Trophoblast cell (in vitro differentiated cells and primary cell): Measurements from ENCODE around the gene LRRC46.

Experiments
- DNase-seq, 2 donors: peaks; one replicate each; pipeline ENCODE4 v3.0.0-alpha.2; 2016
- H2AFZ ChIP-seq: 2 replicates; pipeline ENCODE4 v1.6.1; 2013; ENCODE audit warnings: low read length, moderate library complexity, mild to moderate bottlenecking; ENCODE audit not compliant: insufficient read depth, poor library complexity
- H2AK5ac ChIP-seq: 2 replicates; pipeline ENCODE4 v1.6.1; 2013; ENCODE audit warnings: mild to moderate bottlenecking, low read length
- H2BK120ac ChIP-seq: 2 replicates; pipeline ENCODE4 v1.6.1; 2013; ENCODE audit warnings: low read length, mild to moderate bottlenecking, moderate library complexity; ENCODE audit not compliant: insufficient read depth, poor library complexity
- H2BK12ac ChIP-seq: 2 replicates; pipeline ENCODE4 v1.6.1; 2013; ENCODE audit warnings: mild to moderate bottlenecking, low read length, moderate library complexity
- H2BK5ac ChIP-seq: 2 replicates; pipeline ENCODE4 v1.6.1; 2013; ENCODE audit warnings: low read length, low read depth, moderate library complexity, mild to moderate bottlenecking; ENCODE audit not compliant: poor library complexity
- H3K14ac ChIP-seq: 2 replicates; pipeline ENCODE4 v1.6.1; 2013; ENCODE audit warnings: mild to moderate bottlenecking, low read length
- H3K18ac ChIP-seq: 2 replicates; pipeline ENCODE4 v1.6.1; 2013; ENCODE audit warnings: mild to moderate bottlenecking, low read length
- H3K23ac ChIP-seq: 2 replicates; pipeline ENCODE4 v1.6.1; 2013; ENCODE audit warnings: low read length
- H3K27ac ChIP-seq: 2 replicates; pipeline ENCODE4 v1.5.1; 2013; ENCODE audit warnings: low read depth, mild to moderate bottlenecking, inconsistent platforms, low read length, moderate library complexity
- H3K27me3 ChIP-seq: 2 replicates; pipeline ENCODE4 v1.6.1; 2013; ENCODE audit warnings: inconsistent platforms, mild to moderate bottlenecking, low read length, moderate library complexity; ENCODE audit not compliant: insufficient read depth
- H3K36me3 ChIP-seq, 2 experiments: 1 replicate in 1 of 2; 2 replicates in 1 of 2; pipeline ENCODE4 v1.6.1; 2013; ENCODE audit warnings: low read length in 2 of 2, mild to moderate bottlenecking in 2 of 2, moderate library complexity in 1 of 2; ENCODE audit not compliant: insufficient read depth in 2 of 2, control insufficient read depth in 1 of 2
- H3K4ac ChIP-seq: 2 replicates; pipeline ENCODE4 v1.6.1; 2013; ENCODE audit warnings: low read depth, mild to moderate bottlenecking, low read length, moderate library complexity
- H3K4me1 ChIP-seq, 2 experiments: 1 replicate in 1 of 2; 2 replicates in 1 of 2; pipeline ENCODE4 v1.6.1; 2013; ENCODE audit warnings: low read length in 2 of 2, mild to moderate bottlenecking in 2 of 2, moderate library complexity in 1 of 2; ENCODE audit not compliant: insufficient read depth in 2 of 2, control insufficient read depth in 1 of 2
- H3K4me2 ChIP-seq: 2 replicates; pipeline ENCODE4 v1.6.1; 2013; ENCODE audit warnings: inconsistent platforms, mild to moderate bottlenecking, low read length, moderate library complexity
- H3K4me3 ChIP-seq: 2 replicates; pipeline ENCODE4 v1.5.1; 2013; ENCODE audit warnings: mild to moderate bottlenecking, low read depth, low read length, inconsistent platforms
- H3K79me1 ChIP-seq: one replicate; pipeline ENCODE4 v1.6.1; 2013; ENCODE audit warnings: low read length
- H3K79me2 ChIP-seq: 2 replicates; pipeline ENCODE4 v1.6.1; 2013; ENCODE audit warnings: low read length, mild to moderate bottlenecking; ENCODE audit not compliant: control insufficient read depth, insufficient read depth, poor library complexity
- H3K9ac ChIP-seq: 2 replicates; pipeline ENCODE4 v1.6.1; 2013; ENCODE audit warnings: mild to moderate bottlenecking, low read length
- H3K9me3 ChIP-seq: 2 replicates; pipeline ENCODE4 v1.6.1; 2013; ENCODE audit warnings: low read depth, mild to moderate bottlenecking, control low read depth, inconsistent platforms, low read length; ENCODE audit not compliant: insufficient read depth
- H4K12ac ChIP-seq: 2 replicates; pipeline ENCODE4 v1.6.1; 2013; ENCODE audit warnings: low read depth, mild to moderate bottlenecking, low read length, moderate library complexity
- H4K8ac ChIP-seq: 2 replicates; pipeline ENCODE4 v1.6.1; 2013; ENCODE audit warnings: low read depth, mild to moderate bottlenecking, low read length, moderate library complexity
- H4K91ac ChIP-seq: one replicate; pipeline ENCODE4 v1.6.1; 2013; ENCODE audit warnings: low read depth, mild to moderate bottlenecking, low read length, moderate library complexity
- WGBS: extraction: QIAGEN DNeasy Blood & Tissue Kit; methylation state at CpG from one replicate; pipeline ENCODE4 v1.1.7; 2013; ENCODE audit warnings: missing lambda C conversion rate; ENCODE audit not compliant: insufficient read length, insufficient coverage; ENCODE audit errors: extremely low coverage; 5-methylcytosine and 5-hydroxymethylcytosine counted together

The LRRC46 gene

DNA sequence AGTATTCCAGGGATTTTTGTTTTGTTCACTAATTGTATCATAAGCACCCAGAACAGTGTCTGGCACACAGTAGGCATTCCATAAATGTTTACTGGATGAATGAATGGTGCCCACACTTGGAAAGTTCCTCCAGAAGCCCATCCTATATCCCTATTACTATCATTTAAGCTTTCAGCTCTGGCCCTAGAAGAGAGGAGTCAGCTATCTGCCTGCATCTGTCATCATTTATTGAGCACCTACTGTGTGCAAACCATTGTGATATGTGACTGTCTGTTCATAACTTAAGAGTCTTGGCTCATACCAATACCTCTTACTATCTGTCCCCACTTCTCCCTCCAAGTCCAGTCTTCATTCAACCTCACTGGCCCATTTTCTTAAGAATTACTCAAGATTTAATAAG is 39.6 kb downstream of the LRRC46 start:
- Histone ChIP-seq H3K9me3 (no peaks in the 10 kb centered on the region), H3K4me2 (no peak overlapping the region)

DNA sequence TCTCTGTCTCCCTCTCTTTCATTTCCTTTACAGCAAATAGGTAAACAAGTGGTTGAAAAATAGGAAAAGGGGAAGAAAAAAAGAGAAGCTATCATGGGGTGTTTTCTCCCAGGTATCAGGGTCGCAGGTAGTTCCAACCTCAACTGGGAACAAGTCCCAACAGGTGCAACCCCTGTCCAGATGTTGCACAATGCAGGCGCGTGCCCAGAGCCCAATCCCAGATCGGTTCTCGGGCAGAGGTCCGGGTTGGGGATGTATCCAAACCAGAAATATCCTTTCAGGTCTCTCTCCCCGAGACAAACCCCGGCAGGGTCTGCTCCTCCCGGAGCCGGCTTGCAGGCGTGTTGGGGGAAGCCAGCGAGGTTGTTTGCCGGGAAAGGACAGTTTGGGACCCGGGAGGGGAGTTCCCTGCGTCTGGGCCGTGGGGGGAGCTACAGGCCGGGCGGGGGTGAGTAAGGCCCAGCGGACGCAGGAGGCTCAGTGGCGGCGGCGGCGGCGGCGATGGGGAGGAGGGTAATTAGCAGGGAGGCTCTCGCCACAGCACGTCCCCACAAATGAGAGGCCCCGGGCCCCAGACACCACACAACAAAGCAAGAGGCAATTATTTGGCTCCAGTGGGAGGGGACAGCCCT is 40.7 kb downstream of the LRRC46 start:
- Histone ChIP-seq H2BK12ac (peak overlapping the region; percentile 66), H3K27ac (peak overlapping the region; percentile 24), H3K4me1 (peaks cover 32 to 36% of the 10 kb centered on the region in 2 experiments), H4K8ac (peak overlapping the region; percentile 83), H3K9ac (no peak overlapping the region), H3K36me3 (no peaks in the 10 kb centered on the region), H2AK5ac (peak overlapping the region; percentile 45), H3K79me1 (peaks cover 33% of the 10 kb centered on the region), H3K14ac (peak overlapping the region; percentile 71), H3K4me3 (no peak overlapping the region), H3K4me2 (peak overlapping the region; percentile 48), H3K23ac (no peak overlapping the region), H3K9me3 (no peaks in the 10 kb centered on the region), H2BK5ac (peak overlapping the region; percentile 71), H3K27me3 (no peaks in the 10 kb centered on the region), H4K91ac (peak overlapping the region; percentile 92), H2AFZ (peak overlapping the region; percentile 37), H2BK120ac (peak overlapping the region; percentile 77), H3K18ac (peak overlapping the region; percentile 62), H3K79me2 (peaks cover 2% of the 10 kb centered on the region), H4K12ac (peak overlapping the region; percentile 75), H3K4ac (peak overlapping the region; percentile 14)
- no CpG with 5 or more reads among the region's 29 CpGs for WGBS
- DNase-seq, result no peak

More for the DNA sequence above, 39.6 kb downstream of the LRRC46 start:
- Histone ChIP-seq H3K23ac (no peak overlapping the region), H3K9ac (no peak overlapping the region), H3K27ac (no peak overlapping the region), H3K18ac (no peak overlapping the region), H4K12ac (no peak overlapping the region), H4K91ac (no peak overlapping the region), H3K4me3 (no peak overlapping the region), H2BK120ac (no peak overlapping the region), H4K8ac (no peak overlapping the region), H3K14ac (no peak overlapping the region), H3K79me1 (peaks cover 33% of the 10 kb centered on the region), H2AK5ac (no peak overlapping the region), H2BK5ac (no peak overlapping the region), H2AFZ (no peak overlapping the region), H3K4me1 (peaks cover 40 to 45% of the 10 kb centered on the region in 2 experiments), H3K79me2 (peaks cover 2% of the 10 kb centered on the region), H3K4ac (no peak overlapping the region), H3K27me3 (no peaks in the 10 kb centered on the region), H3K36me3 (no peaks in the 10 kb centered on the region), H2BK12ac (no peak overlapping the region)
- no peak for DNase-seq

DNA sequence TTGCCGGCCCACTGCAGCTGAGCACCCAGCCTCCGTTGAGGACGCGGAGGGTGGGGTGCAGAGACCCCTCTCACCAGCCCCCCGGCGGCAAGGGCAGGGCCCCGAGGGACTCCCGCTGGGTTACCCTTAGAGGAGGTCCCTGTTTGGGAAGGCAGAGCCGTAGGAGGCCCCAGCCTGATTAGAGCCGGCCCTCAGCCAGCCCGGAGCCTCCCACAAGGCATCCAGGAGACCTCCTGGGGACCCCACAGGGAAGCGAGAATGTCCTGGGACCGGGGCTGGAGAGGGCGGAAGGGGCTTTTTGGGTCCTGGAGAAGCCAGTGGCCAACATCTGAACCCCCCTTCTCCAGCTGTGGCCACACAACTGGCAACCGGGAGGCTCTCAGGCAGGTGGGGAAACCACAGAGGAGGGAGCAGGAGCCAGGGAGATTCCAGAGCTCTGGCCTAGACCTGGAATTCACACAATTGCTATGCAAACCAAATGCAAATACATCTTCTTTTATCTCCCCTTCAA is 41.2 kb downstream of the LRRC46 start:
- H2BK12ac ChIP-seq, result peak overlapping the region; percentile 66
- H2BK120ac ChIP-seq, result peak overlapping the region; percentile 77
- peak overlapping the region; percentile 37 for H2AFZ ChIP-seq
- H3K4ac ChIP-seq, result peak overlapping the region; percentile 14
- peak overlapping the region; percentile 71 for H3K14ac ChIP-seq
- H3K27me3 ChIP-seq, result no peaks in the 10 kb centered on the region
- peak overlapping the region; percentile 48 for H3K4me2 ChIP-seq
- DNase-seq, result no peak
- peaks cover 35% of the 10 kb centered on the region for H3K79me1 ChIP-seq
- H3K9me3 ChIP-seq, result no peaks in the 10 kb centered on the region
- H4K8ac ChIP-seq, result peak overlapping the region; percentile 83
- no peaks in the 10 kb centered on the region for H3K36me3 ChIP-seq
- WGBS, result no CpG with 5 or more reads among the region's 15 CpGs
- peaks cover 2% of the 10 kb centered on the region for H3K79me2 ChIP-seq
- peaks cover 32% of the 10 kb centered on the region in 2 experiments for H3K4me1 ChIP-seq
- peak overlapping the region; percentile 92 for H4K91ac ChIP-seq
- H3K9ac ChIP-seq, result no peak overlapping the region
- peak overlapping the region; percentile 45 for H2AK5ac ChIP-seq
- peak overlapping the region; percentile 62 for H3K18ac ChIP-seq
- H4K12ac ChIP-seq, result peak overlapping the region; percentile 75
- peak overlapping the region; percentile 20 for H3K27ac ChIP-seq
- no peak overlapping the region for H3K23ac ChIP-seq
- H2BK5ac ChIP-seq, result peak overlapping the region; percentile 71
- H3K4me3 ChIP-seq, result no peak overlapping the region

DNA sequence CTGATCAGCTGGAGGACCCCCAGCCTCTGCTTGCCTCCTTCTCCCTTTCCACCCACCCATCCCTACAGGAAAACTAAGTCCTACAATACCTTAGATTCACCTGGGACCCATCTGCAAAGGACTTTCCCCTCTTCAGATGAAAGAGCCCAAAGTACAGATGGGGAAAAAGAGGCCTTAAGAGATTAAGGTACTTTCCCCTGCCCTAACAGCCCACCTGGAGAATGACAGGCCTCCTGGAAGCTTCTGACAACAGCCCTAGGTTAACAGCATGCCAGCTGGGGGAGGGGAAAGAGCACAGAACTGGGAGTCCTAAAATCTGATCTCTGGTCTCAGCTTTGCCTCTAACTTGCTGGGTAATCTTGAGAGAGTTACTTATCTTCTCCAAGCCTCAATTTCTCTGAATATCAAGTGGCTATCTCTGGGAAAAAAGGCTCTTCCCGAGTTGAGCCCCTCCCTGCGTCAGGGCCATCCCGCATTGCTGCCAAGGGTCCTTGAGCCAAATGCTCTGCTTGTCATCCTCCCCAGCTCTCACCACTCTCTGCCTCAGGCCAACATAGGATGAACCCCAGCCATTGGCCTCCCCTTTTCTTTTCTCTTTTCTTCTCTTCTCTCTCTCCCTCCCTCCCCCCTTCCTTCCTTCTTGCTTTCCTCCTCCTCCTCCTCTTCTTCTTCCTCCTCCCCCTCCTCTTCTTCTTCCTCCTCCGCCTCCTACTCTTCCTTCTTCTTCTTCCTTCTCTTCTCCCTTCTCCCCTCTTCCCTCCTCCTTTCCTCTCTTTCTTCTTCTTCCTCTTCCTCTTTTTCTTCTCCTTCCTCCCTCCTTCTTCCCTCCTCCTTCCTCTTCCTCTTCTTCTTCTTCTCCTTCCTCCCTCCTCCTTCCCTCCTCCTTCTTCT is 42.0 kb downstream of the LRRC46 start:
- Histone ChIP-seq H3K14ac (peak overlapping the region; percentile 48), H3K79me1 (peaks cover 35% of the 10 kb centered on the region), H3K27ac (peak overlapping the region; percentile 20), H4K91ac (peak overlapping the region; percentile 92), H3K4me3 (no peak overlapping the region), H2AFZ (no peak overlapping the region), H3K4me2 (no peak overlapping the region), H3K79me2 (peaks cover 2% of the 10 kb centered on the region), H3K9me3 (no peaks in the 10 kb centered on the region), H3K18ac (no peak overlapping the region), H4K12ac (no peak overlapping the region), H4K8ac (no peak overlapping the region), H3K4me1 (peaks cover 35 to 36% of the 10 kb centered on the region in 2 experiments), H2AK5ac (no peak overlapping the region), H2BK5ac (peak overlapping the region; percentile 26), H2BK12ac (no peak overlapping the region), H2BK120ac (peak overlapping the region; percentile 20), H3K23ac (no peak overlapping the region), H3K9ac (no peak overlapping the region), H3K36me3 (no peaks in the 10 kb centered on the region), H3K4ac (no peak overlapping the region), H3K27me3 (no peaks in the 10 kb centered on the region)
- DNase-seq, result no peak
- no CpG with 5 or more reads among the region's 4 CpGs for WGBS
